NT2/D1 (cell line): ENCODE data around the gene SLC46A3.

Source experiments
- DNase-seq: peaks from one replicate; pipeline ENCODE4 v3.0.0-alpha.2; 2011; ENCODE audit warnings: low read depth, low spot score
- H3K27me3 ChIP-seq: 2 replicates; pipeline ENCODE4 v1.6.0; 2011; ENCODE audit warnings: mild to moderate bottlenecking; ENCODE audit not compliant: insufficient read length, insufficient read depth
- H3K36me3 ChIP-seq: 2 replicates; pipeline ENCODE4 v1.6.1; 2011; ENCODE audit warnings: mild to moderate bottlenecking, low read length, mixed read lengths; ENCODE audit not compliant: insufficient read depth, insufficient read length
- H3K4me1 ChIP-seq: 2 replicates; pipeline ENCODE4 v1.5.1; 2011; ENCODE audit not compliant: insufficient read depth, insufficient read length
- H3K4me3 ChIP-seq: 2 replicates; pipeline ENCODE4 v1.5.1; 2011; ENCODE audit warnings: low read depth; ENCODE audit not compliant: insufficient read length
- H3K9ac ChIP-seq: 2 replicates; pipeline ENCODE4 v1.6.0; 2011; ENCODE audit warnings: low read depth; ENCODE audit not compliant: insufficient read length
- H3K9me3 ChIP-seq: 2 replicates; pipeline ENCODE4 v1.5.1; 2011; ENCODE audit warnings: mild to moderate bottlenecking, low read length; ENCODE audit not compliant: insufficient read depth
- SUZ12 ChIP-seq: IDR thresholded peaks from 2 replicates; pipeline ENCODE4 v1.6.1; 2011; ENCODE audit not compliant: insufficient read length, insufficient read depth; ENCODE audit errors: extremely low read depth
- YY1 ChIP-seq: IDR thresholded peaks from 2 replicates; pipeline ENCODE4 v1.6.1; 2011; ENCODE audit not compliant: insufficient read length, insufficient read depth
- ZNF274 ChIP-seq: IDR thresholded peaks from 2 replicates; pipeline ENCODE4 v1.6.1; 2011; ENCODE audit warnings: mild to moderate bottlenecking, low read depth, low read length

The SLC46A3 gene

DNA sequence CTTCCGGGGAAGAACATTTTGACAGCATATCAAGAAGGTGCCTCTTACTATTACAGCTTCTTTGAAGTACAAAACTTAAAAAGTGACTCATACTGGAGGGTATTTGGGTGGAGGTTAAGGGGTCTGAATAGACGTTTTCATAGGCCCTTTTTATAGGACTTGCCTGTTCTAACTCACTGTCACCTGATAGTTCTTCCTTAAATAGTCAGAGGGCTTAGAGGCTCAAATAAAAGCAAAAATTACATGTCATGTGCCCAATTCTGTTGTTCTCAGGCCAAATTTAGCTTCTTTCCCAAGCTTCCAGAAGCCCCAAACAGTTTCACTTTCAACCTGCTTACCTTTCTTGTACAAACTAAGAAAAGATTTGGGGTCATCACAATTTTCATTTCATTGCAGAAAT, 16.1 kb upstream of the SLC46A3 start:
- Histone ChIP-seq H3K27me3 (no peaks in the 10 kb centered on the region), H3K36me3 (no peaks in the 10 kb centered on the region), H3K9me3 (no peaks in the 10 kb centered on the region), H3K9ac (no peak overlapping the region), H3K4me3 (no peak overlapping the region), H3K4me1 (no peaks in the 10 kb centered on the region)
- DNase-seq: no peak
- no peak for TF ChIP-seq YY1
- TF ChIP-seq SUZ12: no peak

DNA sequence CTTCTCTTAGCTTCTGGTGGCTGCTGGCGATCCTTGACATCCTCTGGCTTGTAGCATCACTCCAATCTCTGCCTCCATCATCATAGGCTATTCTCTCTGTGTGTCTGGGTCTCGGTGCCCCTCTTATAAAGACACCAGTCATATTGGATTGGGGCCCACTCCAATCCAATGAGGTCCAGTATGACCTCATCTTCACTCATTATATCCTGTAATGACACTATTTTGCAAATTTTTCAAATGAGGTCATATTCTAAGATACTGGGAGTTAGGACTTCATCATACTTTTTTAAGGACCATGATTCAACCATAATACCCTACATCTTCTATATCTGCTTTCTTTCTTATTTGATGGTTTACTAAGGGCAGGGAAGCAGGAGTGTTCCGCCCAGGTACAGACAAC, 12.0 kb upstream of the SLC46A3 start:
- H3K9me3 ChIP-seq: no peaks in the 10 kb centered on the region
- no peak overlapping the region for H3K4me3 ChIP-seq
- no peaks in the 10 kb centered on the region for H3K36me3 ChIP-seq
- H3K4me1 ChIP-seq: no peaks in the 10 kb centered on the region
- no peak for DNase-seq
- H3K27me3 ChIP-seq: no peaks in the 10 kb centered on the region
- TF ChIP-seq ZNF274: no peak
- no peak for TF ChIP-seq SUZ12
- TF ChIP-seq YY1: no peak
- no peak overlapping the region for H3K9ac ChIP-seq

DNA sequence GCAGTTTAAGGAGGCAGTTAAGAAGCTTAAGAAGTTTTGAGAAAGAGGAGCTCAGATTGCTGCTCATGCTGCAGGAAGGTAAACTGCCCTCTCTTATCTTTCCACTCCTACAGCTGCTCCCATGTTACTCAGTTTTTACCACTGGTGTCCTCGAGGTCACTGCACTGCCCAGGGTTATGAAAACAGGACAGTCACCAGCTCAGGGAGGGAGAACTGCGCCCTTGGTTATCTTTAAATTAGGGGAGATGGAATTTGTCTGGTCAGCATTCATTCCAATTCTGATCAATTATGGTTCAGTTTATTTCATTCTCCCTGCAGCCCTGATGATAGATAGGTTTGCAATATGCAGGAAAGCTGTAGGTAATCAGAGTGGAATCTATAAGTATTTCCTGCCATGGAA, 10.8 kb upstream of the SLC46A3 start:
- Histone ChIP-seq H3K27me3 (no peaks in the 10 kb centered on the region), H3K9me3 (no peaks in the 10 kb centered on the region), H3K36me3 (no peaks in the 10 kb centered on the region), H3K9ac (no peak overlapping the region), H3K4me1 (no peaks in the 10 kb centered on the region), H3K4me3 (no peak overlapping the region)
- no peak for DNase-seq
- TF ChIP-seq YY1 (no peak), SUZ12 (no peak), ZNF274 (no peak)

DNA sequence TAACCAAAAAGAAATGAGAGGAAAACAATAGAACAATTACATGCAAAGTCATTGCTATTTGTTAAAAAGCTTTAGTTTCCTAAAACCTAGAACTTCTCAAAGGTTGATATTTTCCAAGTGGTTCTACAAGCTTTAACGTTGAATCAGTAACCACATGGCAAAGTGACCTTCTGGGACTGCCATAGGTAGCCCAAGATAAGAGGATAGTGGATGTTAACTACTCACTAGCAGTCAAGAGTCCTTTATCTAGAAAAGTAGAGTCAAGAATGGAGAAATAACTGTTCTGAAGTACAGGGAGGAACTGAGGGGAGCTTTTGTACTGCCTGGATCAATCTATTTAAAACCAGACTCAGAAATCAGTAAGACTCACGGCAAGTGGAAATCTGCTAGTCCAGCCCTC, 9.9 kb upstream of the SLC46A3 start:
- DNase-seq: no peak

DNA sequence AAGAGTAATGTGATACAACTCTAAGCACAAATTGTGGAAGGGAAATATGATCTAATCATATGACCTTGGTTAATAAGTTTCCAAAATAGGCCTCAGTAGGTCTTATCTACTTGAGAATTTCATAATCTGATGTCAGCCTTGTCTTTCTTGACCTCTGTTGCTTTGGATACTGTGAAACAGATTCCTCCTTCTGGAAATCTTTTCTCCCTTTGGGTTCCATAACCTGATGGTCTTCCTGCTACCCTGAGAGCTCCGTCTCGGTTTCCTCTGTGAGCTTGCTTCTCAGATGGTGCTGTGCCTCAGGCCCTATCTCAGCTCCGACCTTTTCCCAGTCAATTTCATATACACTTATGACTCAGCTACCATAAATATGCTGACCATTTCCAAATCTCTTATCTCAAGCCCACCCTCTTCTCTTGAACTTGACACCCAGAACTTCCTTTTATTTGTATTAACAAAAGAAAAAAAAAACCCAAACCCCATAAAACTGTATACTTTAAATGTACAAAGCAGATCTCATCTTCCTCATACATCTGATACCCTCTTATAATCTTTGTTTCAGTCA, 6.4 kb upstream of the SLC46A3 start:
- H3K36me3 ChIP-seq: no peaks in the 10 kb centered on the region
- H3K27me3 ChIP-seq: peaks cover under 1% of the 10 kb centered on the region
- no peaks in the 10 kb centered on the region for H3K9me3 ChIP-seq
- H3K4me3 ChIP-seq: no peak overlapping the region
- no peak overlapping the region for H3K9ac ChIP-seq
- DNase-seq: no peak
- TF ChIP-seq ZNF274: no peak
- no peak for TF ChIP-seq YY1
- TF ChIP-seq SUZ12: no peak
- no peaks in the 10 kb centered on the region for H3K4me1 ChIP-seq

More for the DNA sequence above, 9.9 kb upstream of the SLC46A3 start:
- H3K36me3 ChIP-seq: no peaks in the 10 kb centered on the region
- H3K27me3 ChIP-seq: no peaks in the 10 kb centered on the region
- H3K9ac ChIP-seq: no peak overlapping the region
- H3K9me3 ChIP-seq: no peaks in the 10 kb centered on the region
- no peak for TF ChIP-seq YY1
- no peaks in the 10 kb centered on the region for H3K4me1 ChIP-seq
- no peak overlapping the region for H3K4me3 ChIP-seq

DNA sequence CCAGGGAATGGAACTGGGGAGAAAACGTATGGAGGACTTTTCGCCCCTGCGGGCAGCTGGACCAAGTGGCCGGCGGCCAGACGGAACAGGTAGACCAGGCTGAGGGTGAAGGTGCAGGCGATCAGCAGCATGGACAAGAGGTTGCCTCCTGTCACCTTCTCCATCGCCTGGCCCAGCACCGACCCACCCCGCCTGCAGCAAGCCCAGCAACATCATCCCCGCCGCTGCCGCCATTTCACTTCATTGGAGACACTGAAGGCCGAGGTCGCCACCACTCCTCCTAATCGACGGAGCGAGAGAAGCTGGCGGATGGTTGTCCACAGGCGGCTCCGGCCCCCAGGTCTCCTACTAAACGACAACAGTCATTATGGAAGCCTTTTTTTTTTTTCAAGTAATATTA, 5.0 kb upstream of the SLC46A3 start:
- no peak for DNase-seq
- no peaks in the 10 kb centered on the region for H3K36me3 ChIP-seq
- H3K9me3 ChIP-seq: no peaks in the 10 kb centered on the region
- TF ChIP-seq SUZ12 (no peak), ZNF274 (no peak), YY1 (no peak)
- H3K9ac ChIP-seq: no peak overlapping the region
- peaks cover 14% of the 10 kb centered on the region for H3K27me3 ChIP-seq
- no peak overlapping the region for H3K4me3 ChIP-seq
- no peaks in the 10 kb centered on the region for H3K4me1 ChIP-seq

DNA sequence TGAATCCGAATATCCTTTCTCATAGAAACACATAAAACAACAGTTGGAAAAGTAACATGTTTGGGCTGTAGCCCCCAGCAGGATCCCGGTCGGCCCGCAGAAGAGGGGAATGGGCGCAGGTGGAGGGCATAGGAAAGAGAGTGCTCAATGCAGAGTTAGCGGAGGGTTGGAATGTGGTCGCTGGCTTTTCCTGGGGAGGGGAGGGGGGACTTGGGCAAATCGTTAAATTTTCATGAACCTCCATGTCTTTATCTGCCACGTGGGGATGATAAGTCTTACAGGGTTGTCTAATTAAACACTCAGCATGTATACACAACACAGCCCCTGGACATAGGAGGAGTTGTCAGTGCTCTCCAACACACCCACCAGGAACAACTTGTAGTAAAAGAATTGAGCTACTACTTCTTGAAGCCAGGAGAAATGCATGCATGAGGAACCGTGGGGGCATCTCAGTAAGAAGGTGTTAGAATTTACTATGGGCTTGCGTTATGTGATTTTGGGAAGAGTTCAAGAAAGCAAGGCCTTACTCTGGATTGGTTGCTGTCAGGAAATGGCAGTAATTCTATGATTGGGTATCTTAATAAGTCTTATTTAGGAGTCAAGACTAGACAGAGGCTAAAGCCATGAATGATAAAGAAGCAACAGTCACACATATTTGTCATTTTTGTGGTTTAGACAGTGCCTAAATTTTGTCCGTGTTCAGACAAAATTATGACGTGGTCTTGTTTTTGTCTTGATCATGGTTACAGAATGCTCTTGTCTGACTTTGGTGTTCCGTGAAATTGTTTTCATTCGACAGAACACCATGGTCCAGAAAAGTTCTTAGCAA, 671 bp upstream of the SLC46A3 start:
- no peak for DNase-seq
- Histone ChIP-seq H3K9ac (peak overlapping the region; percentile 32), H3K9me3 (no peaks in the 10 kb centered on the region), H3K4me1 (peaks cover 2% of the 10 kb centered on the region), H3K27me3 (peaks cover 37% of the 10 kb centered on the region), H3K4me3 (peak overlapping the region; percentile 56), H3K36me3 (no peaks in the 10 kb centered on the region)
- no peak for TF ChIP-seq SUZ12
- TF ChIP-seq ZNF274: no peak
- TF ChIP-seq YY1: no peak

DNA sequence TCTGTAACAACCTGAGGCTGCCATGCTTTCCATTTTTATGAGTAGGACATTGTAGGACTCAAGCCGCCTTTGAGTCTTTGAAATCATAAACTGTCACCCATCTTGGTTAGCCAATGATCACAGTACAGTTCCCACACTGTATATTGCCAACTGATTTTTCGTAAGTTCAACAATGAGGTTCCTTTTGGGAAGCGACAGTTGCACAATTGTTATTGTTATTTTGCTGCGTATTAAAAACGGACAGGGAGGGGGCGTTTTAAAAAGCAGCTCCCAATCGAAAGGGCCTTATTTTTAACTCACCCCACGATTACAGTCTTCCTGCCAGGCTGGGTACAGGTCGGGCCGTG, 601 bp downstream of the SLC46A3 start:
- Histone ChIP-seq H3K9me3 (no peaks in the 10 kb centered on the region), H3K4me1 (peaks cover 2% of the 10 kb centered on the region), H3K36me3 (no peaks in the 10 kb centered on the region), H3K4me3 (peak overlapping the region; percentile 56), H3K27me3 (peaks cover 37% of the 10 kb centered on the region), H3K9ac (peak overlapping the region; percentile 71)
- DNase-seq: no peak
- no peak for TF ChIP-seq ZNF274
- TF ChIP-seq YY1: no peak
- no peak for TF ChIP-seq SUZ12
